Panc1 (cell line): ENCODE data around the gene PCMTD2.
A peak's percentile ranks its signal among the peaks of the same experiment; 100 is the strongest.

Source experiments
- POLR2AphosphoS5 ChIP-seq: IDR thresholded peaks from 2 replicates; pipeline ENCODE4 v1.6.1; 2012; ENCODE audit warnings: mild to moderate bottlenecking, low read depth, low read length, moderate library complexity
- SIN3A ChIP-seq: IDR thresholded peaks from 2 replicates; pipeline ENCODE4 v1.6.1; 2012; ENCODE audit warnings: low read depth, mild to moderate bottlenecking, low read length, moderate library complexity, borderline replicate concordance; ENCODE audit not compliant: insufficient read depth
- TCF7L2 ChIP-seq: IDR thresholded peaks from 2 replicates; pipeline ENCODE4 v1.6.1; 2011; ENCODE audit warnings: mild to moderate bottlenecking, low read depth, low read length, inconsistent platforms

GRCh38 chr20:64278317-64278681 is 22.8 kb downstream of the PCMTD2 start:
- TF ChIP-seq POLR2AphosphoS5 (no peak), TCF7L2 (peak; percentile 4; the same call in 1 of the 2 replicates), SIN3A (no peak)
